ENCODE data around the gene FRAT2. TPM values are rescaled to one million over a fixed set of nuclear protein-coding genes. Genes with fewer than 3 reads are reported as not detected.
A peak's percentile ranks its signal among the peaks of the same experiment; 100 is the strongest.

The FRAT2 gene
- total RNA-seq, 1 experiment from 2014 or later, result 4.7 TPM

GRCh38 chr10:97336446-97336845, 1.9 kb upstream of the FRAT2 start:
- ChIA-PET POLR2A (ENCODE audit: low non-redundant PET) (no interaction called here), CTCF (no interaction called here)
- no peak for DNase-seq (ENCODE audit: low spot score)
- Histone ChIP-seq H3K4me1 (ENCODE audit: insufficient read depth, low read length, poor library complexity, severe bottlenecking) (peaks cover 18% of the 10 kb centered on the region), H3K36me3 (ENCODE audit: insufficient read depth, low read length, poor library complexity, severe bottlenecking) (no peaks in the 10 kb centered on the region), H3K27me3 (replicated peaks; ENCODE audit: insufficient read depth, low read depth, low read length, poor library complexity) (no peaks in the 10 kb centered on the region), H3K9me3 (ENCODE audit: low read depth, low read length, poor library complexity, severe bottlenecking) (no peaks in the 10 kb centered on the region), H3K4me3 (ENCODE audit: low read depth, low read length, poor library complexity, severe bottlenecking) (no peak overlapping the region), H3K27ac (ENCODE audit: low read depth, low read length, poor library complexity, severe bottlenecking) (no peak overlapping the region)
- intact Hi-C loops (cut with micrococcal nuclease; ENCODE audit: unreplicated experiment), result no loop called here
- BruUV-seq (replicated peaks), result no TSS peak
- TF ChIP-seq EZH2 (IDR thresholded peaks at IDR 0.05; ENCODE audit: borderline replicate concordance, low read depth, low read length, poor library complexity, severe bottlenecking) (no peak), CTCF (conservative IDR thresholded peaks at IDR 0.05; ENCODE audit: low read depth, low read length) (no peak)

- no peak for DNase-seq (ENCODE audit: low spot score)
- POLR2A ChIA-PET (ENCODE audit: low non-redundant PET), result no interaction called here
- no peak for TF ChIP-seq EZH2 (IDR thresholded peaks at IDR 0.05; ENCODE audit: borderline replicate concordance, low read depth, low read length, poor library complexity, severe bottlenecking)
- no peak for TF ChIP-seq CTCF (conservative IDR thresholded peaks at IDR 0.05; ENCODE audit: low read depth, low read length)
- no peak overlapping the region for H3K27ac ChIP-seq (ENCODE audit: low read depth, low read length, poor library complexity, severe bottlenecking)
- H3K9me3 ChIP-seq (ENCODE audit: low read depth, low read length, poor library complexity, severe bottlenecking), result no peaks in the 10 kb centered on the region
- intact Hi-C loops (cut with micrococcal nuclease; ENCODE audit: unreplicated experiment), result no loop called here
- no peaks in the 10 kb centered on the region for H3K36me3 ChIP-seq (ENCODE audit: insufficient read depth, low read length, poor library complexity, severe bottlenecking)
- H3K4me1 ChIP-seq (ENCODE audit: insufficient read depth, low read length, poor library complexity, severe bottlenecking), result peaks cover 18% of the 10 kb centered on the region
- H3K4me3 ChIP-seq (ENCODE audit: low read depth, low read length, poor library complexity, severe bottlenecking), result no peak overlapping the region
- CTCF ChIA-PET, result no interaction called here
- no peaks in the 10 kb centered on the region for H3K27me3 ChIP-seq (replicated peaks; ENCODE audit: insufficient read depth, low read depth, low read length, poor library complexity)
- BruUV-seq (replicated peaks), result no TSS peak
Measured at GRCh38 chr10:97336006-97336405, 1.5 kb upstream of the FRAT2 start.

GRCh38 chr10:97335188-97335619, 675 bp upstream of the FRAT2 start:
- no peak for DNase-seq (ENCODE audit: low spot score)

More at GRCh38 chr10:97335188-97335619, 675 bp upstream of the FRAT2 start:
- H3K36me3 ChIP-seq (ENCODE audit: insufficient read depth, low read length, poor library complexity, severe bottlenecking), result no peaks in the 10 kb centered on the region
- POLR2A ChIA-PET (ENCODE audit: low non-redundant PET), result no interaction called here
- peaks cover 18% of the 10 kb centered on the region for H3K4me1 ChIP-seq (ENCODE audit: insufficient read depth, low read length, poor library complexity, severe bottlenecking)
- H3K9me3 ChIP-seq (ENCODE audit: low read depth, low read length, poor library complexity, severe bottlenecking), result no peaks in the 10 kb centered on the region
- intact Hi-C loops (cut with micrococcal nuclease; ENCODE audit: unreplicated experiment), result loop anchor here (2.0 kb wide), 1 partner anchor 42 kb away; the partner anchor contains the start of gene ARHGAP19
- no peaks in the 10 kb centered on the region for H3K27me3 ChIP-seq (replicated peaks; ENCODE audit: insufficient read depth, low read depth, low read length, poor library complexity)
- no TSS peak for BruUV-seq (replicated peaks)
- TF ChIP-seq EZH2 (IDR thresholded peaks at IDR 0.05; ENCODE audit: borderline replicate concordance, low read depth, low read length, poor library complexity, severe bottlenecking) (no peak), CTCF (conservative IDR thresholded peaks at IDR 0.05; ENCODE audit: low read depth, low read length) (no peak)
- CTCF ChIA-PET, result no interaction called here
- H3K27ac ChIP-seq (ENCODE audit: low read depth, low read length, poor library complexity, severe bottlenecking), result peak overlapping the region; percentile 100
- H3K4me3 ChIP-seq (ENCODE audit: low read depth, low read length, poor library complexity, severe bottlenecking), result peak overlapping the region; percentile 75

Data from A673 (cell line).